SK-N-SH (cell line): ENCODE data around the gene TMEM232. TPM values are rescaled to one million over a fixed set of nuclear protein-coding genes. Genes with fewer than 3 reads are reported as not detected.

Experiments
- CTCF ChIA-PET: fragments of 300-600, 350-600 bp; formaldehyde crosslinking; extraction: SDS; loops from one replicate; lab custom pipeline; 2021; lab: Yijun Ruan, JAX
- POLR2A ChIA-PET: fragments of 350-600 bp; sonication (Branson Sonifier 250); formaldehyde crosslinking; extraction: SDS; loops from one replicate; lab custom pipeline; 2020; ENCODE audit warnings: antibody characterized with exemption, inconsistent platforms; lab: Yijun Ruan, JAX
- DNase-seq: peaks from one replicate; pipeline ENCODE4 v3.0.0; 2012
- H2AFZ ChIP-seq: fragments of 200-600 bp; sonication (generic); 2 replicates; pipeline ENCODE4 v1.8.1; 2016; ENCODE audit warnings: antibody characterized with exemption, mild to moderate bottlenecking, low read depth
- H3F3A ChIP-seq: fragments of 200-600 bp; sonication (generic); replicated peaks from 2 replicates; pipeline ENCODE3; 2016; ENCODE audit warnings: antibody characterized with exemption, mild to moderate bottlenecking; ENCODE audit not compliant: insufficient read depth
- H3K27ac ChIP-seq, 2 experiments: fragments of 200-500 bp in 1 of 2; fragments of 200-600 bp in 1 of 2; sonication (Bioruptor generic) in 1 of 2; sonication (generic), shearing (Covaris generic) in 1 of 2; 2 replicates each; pipeline versions ENCODE4 v1.5.1 to v1.6.1; 2014 to 2016; ENCODE audit warnings: low read depth in 2 of 2, inconsistent platforms in 1 of 2, low read length in 1 of 2, mild to moderate bottlenecking in 1 of 2, mixed read lengths in 1 of 2
- H3K27me3 ChIP-seq: fragments of 200-600 bp; sonication (generic), shearing (Covaris generic); 2 replicates; pipeline ENCODE4 v1.6.1; 2016; ENCODE audit warnings: mixed run types; ENCODE audit not compliant: insufficient read depth
- H3K36me3 ChIP-seq, 2 experiments: fragments of 200-500 bp in 1 of 2; fragments of 200-600 bp in 1 of 2; sonication (Bioruptor generic) in 1 of 2; sonication (generic) in 1 of 2; replicated peaks in 1 of 2; 2 replicates each; pipeline versions ENCODE3 to v1.5.1; 2014 to 2016; ENCODE audit warnings: low read length in 1 of 2, mild to moderate bottlenecking in 1 of 2; ENCODE audit not compliant: insufficient read depth in 2 of 2, control insufficient read depth in 1 of 2
- H3K4me1 ChIP-seq, 2 experiments: fragments of 200-500 bp in 1 of 2; fragments of 200-600 bp in 1 of 2; sonication (Bioruptor generic) in 1 of 2; sonication (generic), shearing (Covaris generic) in 1 of 2; 2 replicates each; pipeline versions ENCODE4 v1.5.1 to v1.6.1; 2014 to 2016; ENCODE audit warnings: low read depth in 1 of 2, low read length in 1 of 2, mixed run types in 1 of 2; ENCODE audit not compliant: insufficient read depth in 2 of 2, control insufficient read depth in 1 of 2
- H3K4me2 ChIP-seq: fragments of 200-600 bp; sonication (generic), shearing (Covaris generic); 2 replicates; pipeline ENCODE4 v1.6.1; 2017; ENCODE audit warnings: mixed run types
- H3K4me3 ChIP-seq, 2 experiments: fragments of 200-500 bp in 1 of 2; fragments of 200-600 bp in 1 of 2; sonication (Bioruptor generic) in 1 of 2; sonication (generic), shearing (Covaris generic) in 1 of 2; 2 replicates each; pipeline versions ENCODE4 v1.5.1 to v1.8.1; 2014 to 2016; ENCODE audit warnings: low read depth in 2 of 2, inconsistent platforms in 1 of 2, low read length in 1 of 2, mild to moderate bottlenecking in 1 of 2, mixed read lengths in 1 of 2, moderate library complexity in 1 of 2
- H3K79me2 ChIP-seq: fragments of 200-600 bp; sonication (generic); 2 replicates; pipeline ENCODE4 v1.8.1; 2017; ENCODE audit warnings: mild to moderate bottlenecking; ENCODE audit not compliant: insufficient read depth
- H3K9ac ChIP-seq: fragments of 200-600 bp; sonication (generic); 2 replicates; pipeline ENCODE4 v1.6.1; 2017; ENCODE audit warnings: mixed run types
- H3K9me2 ChIP-seq: fragments of 200-600 bp; sonication (generic); 2 replicates; pipeline ENCODE4 v1.6.1; 2017; ENCODE audit warnings: mixed run types
- H3K9me3 ChIP-seq: fragments of 200-600 bp; sonication (generic); 2 replicates; pipeline ENCODE4 v1.6.1; 2017; ENCODE audit warnings: mixed run types, mild to moderate bottlenecking, moderate library complexity
- H4K20me1 ChIP-seq: fragments of 200-600 bp; sonication (generic); 2 replicates; pipeline ENCODE4 v1.6.1; 2017; ENCODE audit warnings: mild to moderate bottlenecking, mixed run types; ENCODE audit not compliant: insufficient read depth
- EP300 ChIP-seq, 2 experiments: IDR thresholded peaks; 2 replicates each; pipeline versions ENCODE4 v1.4.0 to v1.6.1; 2012; ENCODE audit warnings: borderline replicate concordance in 1 of 2, low read depth in 1 of 2, low read length in 1 of 2
- GATA2 ChIP-seq: sonication (generic); formaldehyde crosslinking; IDR thresholded peaks from 2 replicates; pipeline ENCODE4 v1.5.0; 2020; ENCODE audit warnings: mild to moderate bottlenecking, missing genetic modification reagents
- JUND ChIP-seq: IDR thresholded peaks from 2 replicates; pipeline ENCODE4 v1.4.0; 2012
- NFIC ChIP-seq: IDR thresholded peaks from 2 replicates; pipeline ENCODE4 v1.4.0; 2012; ENCODE audit warnings: borderline replicate concordance
- POLR2AphosphoS5 ChIP-seq: IDR thresholded peaks from 2 replicates; pipeline ENCODE4 v1.6.1; 2012; ENCODE audit warnings: low read depth, low read length
- RAD21 ChIP-seq: IDR thresholded peaks from 2 replicates; pipeline ENCODE4 v1.6.1; 2012; ENCODE audit warnings: mild to moderate bottlenecking, low read length
- SMC3 ChIP-seq: IDR thresholded peaks from 2 replicates; pipeline ENCODE4 v1.6.1; 2012; ENCODE audit warnings: low read depth, low read length, improper control_type of control experiment
- YY1 ChIP-seq: IDR thresholded peaks from 2 replicates; pipeline ENCODE4 v1.4.0; 2012; ENCODE audit warnings: low read depth, mild to moderate bottlenecking
- WGBS: methylation state at CpG from one replicate; pipeline ENCODE4 v1.1.6; 2017; ENCODE audit warnings: low lambda C conversion rate; 5-methylcytosine and 5-hydroxymethylcytosine counted together
- polyA plus RNA-seq, 3 experiments: library from polyadenylated mRNA; depleted of rRNA; stranded (reverse); fragments of >200 nt; gene quantifications; 2 replicates each; pipeline ENCODE4 v1.2.3, GENCODE V29; 2012
- TF ChIP-seq, protein P1 (sequence below): fragments of 200-600 bp; sonication (generic); IDR thresholded peaks from 2 replicates; pipeline ENCODE4 v1.6.1; 2017; ENCODE audit warnings: antibody characterized with exemption, mild to moderate bottlenecking, moderate library complexity
- TF ChIP-seq, protein P2 (sequence below): IDR thresholded peaks from 2 replicates; pipeline ENCODE4; 2012
- TF ChIP-seq, protein P3 (sequence below): IDR thresholded peaks from 2 replicates; pipeline ENCODE4 v1.4.0; 2012; ENCODE audit warnings: low read depth, borderline replicate concordance

Gene TMEM232
- polyA plus RNA-seq, 1 of the 3 experiments (the other 2 are of a cell fraction), result 0.66 TPM

- Histone ChIP-seq H2AFZ (no peak overlapping the region), H3F3A (peaks cover 2% of the 10 kb centered on the region), H3K79me2 (no peaks in the 10 kb centered on the region), H3K27ac (no peak overlapping the region), H3K9me2 (no peaks in the 10 kb centered on the region), H3K9me3 (no peaks in the 10 kb centered on the region), H3K27me3 (no peaks in the 10 kb centered on the region), H3K9ac (no peak overlapping the region), H4K20me1 (no peaks in the 10 kb centered on the region), H3K4me1 (peaks cover 2 to 4% of the 10 kb centered on the region in 2 experiments; a peak in 2 of 4 replicates), H3K4me3 (no peak overlapping the region), H3K4me2 (no peak overlapping the region), H3K36me3 (no peaks in the 10 kb centered on the region)
- TF ChIP-seq POLR2AphosphoS5 (no peak), YY1 (no peak), RAD21 (peak; percentile 58), SMC3 (peak; percentile 30; the same call in 1 of the 2 replicates)
- TF ChIP-seq, protein P1, sequence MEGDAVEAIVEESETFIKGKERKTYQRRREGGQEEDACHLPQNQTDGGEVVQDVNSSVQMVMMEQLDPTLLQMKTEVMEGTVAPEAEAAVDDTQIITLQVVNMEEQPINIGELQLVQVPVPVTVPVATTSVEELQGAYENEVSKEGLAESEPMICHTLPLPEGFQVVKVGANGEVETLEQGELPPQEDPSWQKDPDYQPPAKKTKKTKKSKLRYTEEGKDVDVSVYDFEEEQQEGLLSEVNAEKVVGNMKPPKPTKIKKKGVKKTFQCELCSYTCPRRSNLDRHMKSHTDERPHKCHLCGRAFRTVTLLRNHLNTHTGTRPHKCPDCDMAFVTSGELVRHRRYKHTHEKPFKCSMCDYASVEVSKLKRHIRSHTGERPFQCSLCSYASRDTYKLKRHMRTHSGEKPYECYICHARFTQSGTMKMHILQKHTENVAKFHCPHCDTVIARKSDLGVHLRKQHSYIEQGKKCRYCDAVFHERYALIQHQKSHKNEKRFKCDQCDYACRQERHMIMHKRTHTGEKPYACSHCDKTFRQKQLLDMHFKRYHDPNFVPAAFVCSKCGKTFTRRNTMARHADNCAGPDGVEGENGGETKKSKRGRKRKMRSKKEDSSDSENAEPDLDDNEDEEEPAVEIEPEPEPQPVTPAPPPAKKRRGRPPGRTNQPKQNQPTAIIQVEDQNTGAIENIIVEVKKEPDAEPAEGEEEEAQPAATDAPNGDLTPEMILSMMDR, result peak; percentile 78
- DNase-seq, result peak; percentile 12
- ChIA-PET POLR2A (no interaction called here), CTCF (interaction anchor here (0.6 to 5.6 kb wide), 22 partner anchors 13 to 1983 kb away, joined by 3 to 43 read pairs (median 4); partner anchors contain the start of gene MAN2A1)
- 3% methylated on average over 2 of the region's 2 CpGs for WGBS
These were observed 101.0 kb downstream of the TMEM232 start for GRCh38 chr5:110625376-110625999.

DNA sequence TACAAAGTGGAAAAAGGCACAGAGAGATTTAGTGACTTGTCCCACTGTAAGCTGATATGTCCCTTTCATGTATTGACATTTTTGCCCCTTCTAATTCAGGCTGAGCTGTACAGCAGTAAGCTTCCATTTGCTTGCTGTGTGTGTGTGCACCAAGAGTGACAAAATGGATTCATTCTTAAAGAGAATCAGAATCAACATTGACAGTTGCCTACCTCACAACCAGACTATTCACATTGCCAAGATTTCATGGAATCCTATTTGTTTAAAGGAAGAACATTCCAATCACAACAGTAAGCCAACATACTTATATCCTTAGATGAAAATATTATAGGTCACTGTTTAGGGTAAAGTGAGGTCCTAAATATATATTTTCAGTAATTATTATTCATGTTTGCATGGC, 102.6 kb downstream of the TMEM232 start:
- Histone ChIP-seq H3K4me1 (peaks cover 2 to 4% of the 10 kb centered on the region in 2 experiments; a peak in 2 of 4 replicates), H3K79me2 (no peaks in the 10 kb centered on the region), H2AFZ (0 out of 2 replicates have a peak overlapping the region, but pooled peaks have one; percentile 8), H3K4me3 (no peak overlapping the region), H3K4me2 (no peak overlapping the region), H3K9me3 (no peaks in the 10 kb centered on the region), H3K27ac (no peak overlapping the region; a peak in 1 of 4 replicates)
- CTCF ChIA-PET, result interaction anchor here (1.0 to 1.6 kb wide), 3 partner anchors 11 to 933 kb away, joined by 5 to 8 read pairs (median 6); no protein-coding TSS in a partner anchor
- DNase-seq, result no peak
- no peak for TF ChIP-seq GATA2
- no peak for TF ChIP-seq EP300 (IDR thresholded peaks at IDR 0.05; ENCODE audit: borderline replicate concordance in 1 of 2, low read depth in 1 of 2, low read length in 1 of 2)
- TF ChIP-seq RAD21, result no peak
- peak; percentile 36; the same call in 1 of the 2 replicates for TF ChIP-seq YY1
- TF ChIP-seq JUND, result peak; percentile 23; the same call in 1 of the 2 replicates
- peak; percentile 32; the same call in 1 of the 2 replicates for TF ChIP-seq NFIC
- TF ChIP-seq, protein P2, sequence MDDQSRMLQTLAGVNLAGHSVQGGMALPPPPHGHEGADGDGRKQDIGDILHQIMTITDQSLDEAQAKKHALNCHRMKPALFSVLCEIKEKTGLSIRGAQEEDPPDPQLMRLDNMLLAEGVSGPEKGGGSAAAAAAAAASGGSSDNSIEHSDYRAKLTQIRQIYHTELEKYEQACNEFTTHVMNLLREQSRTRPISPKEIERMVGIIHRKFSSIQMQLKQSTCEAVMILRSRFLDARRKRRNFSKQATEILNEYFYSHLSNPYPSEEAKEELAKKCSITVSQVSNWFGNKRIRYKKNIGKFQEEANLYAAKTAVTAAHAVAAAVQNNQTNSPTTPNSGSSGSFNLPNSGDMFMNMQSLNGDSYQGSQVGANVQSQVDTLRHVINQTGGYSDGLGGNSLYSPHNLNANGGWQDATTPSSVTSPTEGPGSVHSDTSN, result peak; percentile 70
- TF ChIP-seq, protein P3, sequence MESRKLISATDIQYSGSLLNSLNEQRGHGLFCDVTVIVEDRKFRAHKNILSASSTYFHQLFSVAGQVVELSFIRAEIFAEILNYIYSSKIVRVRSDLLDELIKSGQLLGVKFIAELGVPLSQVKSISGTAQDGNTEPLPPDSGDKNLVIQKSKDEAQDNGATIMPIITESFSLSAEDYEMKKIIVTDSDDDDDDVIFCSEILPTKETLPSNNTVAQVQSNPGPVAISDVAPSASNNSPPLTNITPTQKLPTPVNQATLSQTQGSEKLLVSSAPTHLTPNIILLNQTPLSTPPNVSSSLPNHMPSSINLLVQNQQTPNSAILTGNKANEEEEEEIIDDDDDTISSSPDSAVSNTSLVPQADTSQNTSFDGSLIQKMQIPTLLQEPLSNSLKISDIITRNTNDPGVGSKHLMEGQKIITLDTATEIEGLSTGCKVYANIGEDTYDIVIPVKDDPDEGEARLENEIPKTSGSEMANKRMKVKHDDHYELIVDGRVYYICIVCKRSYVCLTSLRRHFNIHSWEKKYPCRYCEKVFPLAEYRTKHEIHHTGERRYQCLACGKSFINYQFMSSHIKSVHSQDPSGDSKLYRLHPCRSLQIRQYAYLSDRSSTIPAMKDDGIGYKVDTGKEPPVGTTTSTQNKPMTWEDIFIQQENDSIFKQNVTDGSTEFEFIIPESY, result no peak
- TF ChIP-seq, all 33 proteins: peak for 4
- Histone ChIP-seq H3F3A (peaks cover 2% of the 10 kb centered on the region), H4K20me1 (no peaks in the 10 kb centered on the region), H3K9ac (no peak overlapping the region), H3K36me3 (no peaks in the 10 kb centered on the region), H3K9me2 (no peaks in the 10 kb centered on the region), H3K27me3 (no peaks in the 10 kb centered on the region)
- POLR2A ChIA-PET, result no interaction called here
